Stimulated activated naive CD8-positive, alpha-beta T cell treated with anti-CD3 and anti-CD28 coated beads, Interleukin-15, amount 100 ng/mL, for 72 hours (primary cell): ENCODE results near the gene SIAH3.

Experiments
- ATAC-seq: fragments of 150-1000 bp; cut with Tn5 transposase; 2 replicates; pipeline ENCODE4 v1.10.0; 2021; ENCODE audit warnings: mild to moderate bottlenecking, moderate library complexity
- DNase-seq, 2 donors: peaks; one replicate each; pipeline ENCODE4 v3.0.0; 2021 to 2022
- H3K27ac Mint-ChIP-seq, 2 donors: one replicate each; pipeline ENCODE4 v1.8.0; 2022; ENCODE audit warnings: mild to moderate bottlenecking in 2 of 2, mixed read lengths in 2 of 2, moderate library complexity in 2 of 2
- H3K27me3 Mint-ChIP-seq: one replicate; pipeline ENCODE4 v1.8.0; 2022; ENCODE audit warnings: mixed read lengths
- H3K4me1 Mint-ChIP-seq: one replicate; pipeline ENCODE4 v1.8.0; 2022; ENCODE audit warnings: mild to moderate bottlenecking, mixed read lengths
- H3K4me3 Mint-ChIP-seq, 2 donors: one replicate each; pipeline ENCODE4 v1.8.0; 2022; ENCODE audit warnings: mild to moderate bottlenecking in 2 of 2, mixed read lengths in 2 of 2, moderate library complexity in 1 of 2
- H3K9me3 Mint-ChIP-seq, 2 donors: one replicate each; pipeline ENCODE4 v1.8.0; 2022; ENCODE audit warnings: mixed read lengths in 2 of 2

Gene SIAH3

GRCh38 chr13:45812695-45813372, 38.7 kb downstream of the SIAH3 start:
- Mint-ChIP-seq H3K4me1 (peaks cover 7% of the 10 kb centered on the region), H3K27me3 (no peaks in the 10 kb centered on the region), H3K27ac (peak overlapping the region in 1 of 2 donors; percentile 23), H3K4me3 (no peak overlapping the region), H3K9me3 (no peaks in the 10 kb centered on the region)
- no peak for ATAC-seq
- DNase-seq = no peak

- no peak overlapping the region for H3K4me3 Mint-ChIP-seq
- H3K9me3 Mint-ChIP-seq = no peaks in the 10 kb centered on the region
- H3K4me1 Mint-ChIP-seq = peaks cover 7% of the 10 kb centered on the region
- ATAC-seq = no peak
- peak overlapping the region in 1 of 2 donors; percentile 28 for H3K27ac Mint-ChIP-seq
- H3K27me3 Mint-ChIP-seq = no peaks in the 10 kb centered on the region
- no peak for DNase-seq
Measured at GRCh38 chr13:45811891-45812694, 39.5 kb downstream of the SIAH3 start.

GRCh38 chr13:45809801-45810394, 41.7 kb downstream of the SIAH3 start:
- peaks cover 7% of the 10 kb centered on the region for H3K4me1 Mint-ChIP-seq
- H3K9me3 Mint-ChIP-seq = no peaks in the 10 kb centered on the region
- H3K27ac Mint-ChIP-seq = peak overlapping the region in 1 of 2 donors; percentile 4
- H3K4me3 Mint-ChIP-seq = no peak overlapping the region
- no peaks in the 10 kb centered on the region for H3K27me3 Mint-ChIP-seq
- ATAC-seq = peak; percentile 49
- DNase-seq = no peak

- Mint-ChIP-seq H3K27me3 (no peaks in the 10 kb centered on the region), H3K4me1 (peaks cover 7% of the 10 kb centered on the region), H3K27ac (no peak overlapping the region), H3K4me3 (no peak overlapping the region), H3K9me3 (no peaks in the 10 kb centered on the region)
- DNase-seq (no peak), ATAC-seq (no peak)
Measured at GRCh38 chr13:45808925-45809324, 42.6 kb downstream of the SIAH3 start.

- no peak overlapping the region for H3K4me3 Mint-ChIP-seq
- H3K4me1 Mint-ChIP-seq = peaks cover 7% of the 10 kb centered on the region
- H3K9me3 Mint-ChIP-seq = no peaks in the 10 kb centered on the region
- DNase-seq = peak in 1 of 2 donors; percentile 30
- H3K27ac Mint-ChIP-seq = no peak overlapping the region
- peak; percentile 79 for ATAC-seq
- no peaks in the 10 kb centered on the region for H3K27me3 Mint-ChIP-seq
Measured at GRCh38 chr13:45807520-45808099, 43.9 kb downstream of the SIAH3 start.

GRCh38 chr13:45800485-45800884, 51.1 kb downstream of the SIAH3 start:
- Mint-ChIP-seq H3K4me3 (no peak overlapping the region), H3K9me3 (no peaks in the 10 kb centered on the region), H3K4me1 (no peaks in the 10 kb centered on the region), H3K27ac (no peak overlapping the region), H3K27me3 (no peaks in the 10 kb centered on the region)
- ATAC-seq (no peak), DNase-seq (no peak)

GRCh38 chr13:45799451-45799850, 52.1 kb downstream of the SIAH3 start:
- Mint-ChIP-seq H3K4me1 (no peaks in the 10 kb centered on the region), H3K4me3 (no peak overlapping the region), H3K27me3 (no peaks in the 10 kb centered on the region), H3K9me3 (no peaks in the 10 kb centered on the region), H3K27ac (no peak overlapping the region)
- ATAC-seq = no peak
- DNase-seq = no peak

GRCh38 chr13:45798851-45799250, 52.7 kb downstream of the SIAH3 start:
- H3K27me3 Mint-ChIP-seq = no peaks in the 10 kb centered on the region
- no peak for DNase-seq
- no peak overlapping the region for H3K4me3 Mint-ChIP-seq
- H3K27ac Mint-ChIP-seq = no peak overlapping the region
- H3K4me1 Mint-ChIP-seq = no peaks in the 10 kb centered on the region
- no peaks in the 10 kb centered on the region for H3K9me3 Mint-ChIP-seq
- ATAC-seq = no peak

- ATAC-seq (no peak), DNase-seq (no peak)
- Mint-ChIP-seq H3K4me3 (no peak overlapping the region), H3K4me1 (peaks cover 5% of the 10 kb centered on the region), H3K27me3 (no peaks in the 10 kb centered on the region), H3K9me3 (no peaks in the 10 kb centered on the region), H3K27ac (no peak overlapping the region)
Measured at GRCh38 chr13:45796426-45797235, 54.9 kb downstream of the SIAH3 start.

GRCh38 chr13:45792827-45793303, 58.7 kb downstream of the SIAH3 start:
- ATAC-seq (no peak), DNase-seq (no peak)
- Mint-ChIP-seq H3K4me1 (peaks cover 8% of the 10 kb centered on the region), H3K27ac (no peak overlapping the region), H3K9me3 (no peaks in the 10 kb centered on the region), H3K4me3 (no peak overlapping the region), H3K27me3 (no peaks in the 10 kb centered on the region)

GRCh38 chr13:45788011-45788410, 63.5 kb downstream of the SIAH3 start:
- H3K27ac Mint-ChIP-seq = no peak overlapping the region
- H3K4me3 Mint-ChIP-seq = no peak overlapping the region
- H3K27me3 Mint-ChIP-seq = no peaks in the 10 kb centered on the region
- DNase-seq = no peak
- ATAC-seq = no peak
- peaks cover 17% of the 10 kb centered on the region for H3K4me1 Mint-ChIP-seq
- no peaks in the 10 kb centered on the region for H3K9me3 Mint-ChIP-seq

GRCh38 chr13:45787346-45787745, 64.2 kb downstream of the SIAH3 start:
- DNase-seq = no peak
- no peak for ATAC-seq
- no peaks in the 10 kb centered on the region for H3K9me3 Mint-ChIP-seq
- H3K27ac Mint-ChIP-seq = no peak overlapping the region
- no peak overlapping the region for H3K4me3 Mint-ChIP-seq
- no peaks in the 10 kb centered on the region for H3K27me3 Mint-ChIP-seq
- H3K4me1 Mint-ChIP-seq = peaks cover 17% of the 10 kb centered on the region

GRCh38 chr13:45786293-45786920, 65.1 kb downstream of the SIAH3 start:
- Mint-ChIP-seq H3K9me3 (no peaks in the 10 kb centered on the region), H3K27ac (peak overlapping the region; percentile 19 to 69), H3K4me3 (no peak overlapping the region), H3K27me3 (no peaks in the 10 kb centered on the region), H3K4me1 (peaks cover 10% of the 10 kb centered on the region)
- ATAC-seq (no peak), DNase-seq (no peak)

- Mint-ChIP-seq H3K9me3 (no peaks in the 10 kb centered on the region), H3K27me3 (no peaks in the 10 kb centered on the region), H3K27ac (no peak overlapping the region)
Measured at GRCh38 chr13:45784755-45785675, 66.5 kb downstream of the SIAH3 start.

More at GRCh38 chr13:45784755-45785675, 66.5 kb downstream of the SIAH3 start:
- Mint-ChIP-seq H3K4me3 (no peak overlapping the region), H3K4me1 (peaks cover 9% of the 10 kb centered on the region)
- DNase-seq (no peak), ATAC-seq (no peak)
